ENCODE measurements around the gene MRPL44. TPM values are rescaled to one million over a fixed set of nuclear protein-coding genes. Genes with fewer than 3 reads are reported as not detected.

The MRPL44 gene
- total and polyA plus RNA-seq, 2 of the 13 experiments (the other 11 are each of a cell fraction or from before 2014, with no cell fraction given), result 38.4 to 78.0 TPM

DNA sequence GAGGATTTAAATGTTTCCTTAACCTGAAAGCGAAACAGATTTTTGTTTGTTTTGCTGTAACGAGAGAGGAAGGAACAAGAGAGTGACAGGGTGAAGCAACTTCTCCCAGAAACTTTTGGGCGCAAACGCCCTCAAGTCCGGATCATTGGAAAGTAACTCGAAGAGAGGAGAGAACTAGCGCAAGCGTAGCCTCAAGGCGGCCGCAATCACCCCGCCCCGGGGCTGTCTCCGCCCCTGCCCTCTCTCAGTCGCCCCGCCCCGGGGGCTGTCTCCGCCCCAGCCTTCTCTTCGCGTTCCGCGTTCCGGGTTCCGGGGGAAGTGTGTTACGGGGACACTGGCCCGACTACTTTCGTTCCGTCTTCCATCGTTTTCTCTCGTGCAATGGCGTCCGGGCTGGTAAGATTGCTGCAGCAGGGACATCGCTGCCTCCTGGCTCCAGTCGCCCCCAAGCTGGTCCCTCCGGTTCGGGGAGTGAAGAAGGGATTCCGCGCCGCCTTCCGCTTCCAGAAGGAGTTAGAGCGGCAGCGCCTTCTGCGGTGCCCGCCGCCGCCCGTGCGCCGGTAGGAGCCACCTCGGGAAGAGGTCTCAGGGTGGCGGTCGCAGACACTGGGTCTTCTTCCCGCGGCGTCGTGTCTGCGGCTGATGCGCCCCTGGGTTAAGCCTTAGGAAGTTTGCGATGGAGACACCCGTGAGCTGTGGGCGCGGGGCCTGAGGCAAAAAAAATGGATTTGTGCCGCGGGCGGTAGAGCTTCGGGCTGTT, at the start of gene MRPL44 (continued):
- TF ChIP-seq, protein P1, sequence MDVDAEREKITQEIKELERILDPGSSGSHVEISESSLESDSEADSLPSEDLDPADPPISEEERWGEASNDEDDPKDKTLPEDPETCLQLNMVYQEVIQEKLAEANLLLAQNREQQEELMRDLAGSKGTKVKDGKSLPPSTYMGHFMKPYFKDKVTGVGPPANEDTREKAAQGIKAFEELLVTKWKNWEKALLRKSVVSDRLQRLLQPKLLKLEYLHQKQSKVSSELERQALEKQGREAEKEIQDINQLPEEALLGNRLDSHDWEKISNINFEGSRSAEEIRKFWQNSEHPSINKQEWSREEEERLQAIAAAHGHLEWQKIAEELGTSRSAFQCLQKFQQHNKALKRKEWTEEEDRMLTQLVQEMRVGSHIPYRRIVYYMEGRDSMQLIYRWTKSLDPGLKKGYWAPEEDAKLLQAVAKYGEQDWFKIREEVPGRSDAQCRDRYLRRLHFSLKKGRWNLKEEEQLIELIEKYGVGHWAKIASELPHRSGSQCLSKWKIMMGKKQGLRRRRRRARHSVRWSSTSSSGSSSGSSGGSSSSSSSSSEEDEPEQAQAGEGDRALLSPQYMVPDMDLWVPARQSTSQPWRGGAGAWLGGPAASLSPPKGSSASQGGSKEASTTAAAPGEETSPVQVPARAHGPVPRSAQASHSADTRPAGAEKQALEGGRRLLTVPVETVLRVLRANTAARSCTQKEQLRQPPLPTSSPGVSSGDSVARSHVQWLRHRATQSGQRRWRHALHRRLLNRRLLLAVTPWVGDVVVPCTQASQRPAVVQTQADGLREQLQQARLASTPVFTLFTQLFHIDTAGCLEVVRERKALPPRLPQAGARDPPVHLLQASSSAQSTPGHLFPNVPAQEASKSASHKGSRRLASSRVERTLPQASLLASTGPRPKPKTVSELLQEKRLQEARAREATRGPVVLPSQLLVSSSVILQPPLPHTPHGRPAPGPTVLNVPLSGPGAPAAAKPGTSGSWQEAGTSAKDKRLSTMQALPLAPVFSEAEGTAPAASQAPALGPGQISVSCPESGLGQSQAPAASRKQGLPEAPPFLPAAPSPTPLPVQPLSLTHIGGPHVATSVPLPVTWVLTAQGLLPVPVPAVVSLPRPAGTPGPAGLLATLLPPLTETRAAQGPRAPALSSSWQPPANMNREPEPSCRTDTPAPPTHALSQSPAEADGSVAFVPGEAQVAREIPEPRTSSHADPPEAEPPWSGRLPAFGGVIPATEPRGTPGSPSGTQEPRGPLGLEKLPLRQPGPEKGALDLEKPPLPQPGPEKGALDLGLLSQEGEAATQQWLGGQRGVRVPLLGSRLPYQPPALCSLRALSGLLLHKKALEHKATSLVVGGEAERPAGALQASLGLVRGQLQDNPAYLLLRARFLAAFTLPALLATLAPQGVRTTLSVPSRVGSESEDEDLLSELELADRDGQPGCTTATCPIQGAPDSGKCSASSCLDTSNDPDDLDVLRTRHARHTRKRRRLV (CRISPR knock-in tag; IDR thresholded peaks at IDR 0.05), result peak; percentile 94
- TF ChIP-seq, protein P2, sequence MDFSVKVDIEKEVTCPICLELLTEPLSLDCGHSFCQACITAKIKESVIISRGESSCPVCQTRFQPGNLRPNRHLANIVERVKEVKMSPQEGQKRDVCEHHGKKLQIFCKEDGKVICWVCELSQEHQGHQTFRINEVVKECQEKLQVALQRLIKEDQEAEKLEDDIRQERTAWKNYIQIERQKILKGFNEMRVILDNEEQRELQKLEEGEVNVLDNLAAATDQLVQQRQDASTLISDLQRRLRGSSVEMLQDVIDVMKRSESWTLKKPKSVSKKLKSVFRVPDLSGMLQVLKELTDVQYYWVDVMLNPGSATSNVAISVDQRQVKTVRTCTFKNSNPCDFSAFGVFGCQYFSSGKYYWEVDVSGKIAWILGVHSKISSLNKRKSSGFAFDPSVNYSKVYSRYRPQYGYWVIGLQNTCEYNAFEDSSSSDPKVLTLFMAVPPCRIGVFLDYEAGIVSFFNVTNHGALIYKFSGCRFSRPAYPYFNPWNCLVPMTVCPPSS (IDR thresholded peaks at IDR 0.05), result no peak
- TF ChIP-seq KDM5B (CRISPR knock-in tag; IDR thresholded peaks at IDR 0.05; ENCODE audit: borderline replicate concordance), result peak; percentile 98
- peak; percentile 43; the same call in 1 of the 2 replicates for TF ChIP-seq SRY (CRISPR knock-in tag; IDR thresholded peaks at IDR 0.05)
- TF ChIP-seq, protein P3, sequence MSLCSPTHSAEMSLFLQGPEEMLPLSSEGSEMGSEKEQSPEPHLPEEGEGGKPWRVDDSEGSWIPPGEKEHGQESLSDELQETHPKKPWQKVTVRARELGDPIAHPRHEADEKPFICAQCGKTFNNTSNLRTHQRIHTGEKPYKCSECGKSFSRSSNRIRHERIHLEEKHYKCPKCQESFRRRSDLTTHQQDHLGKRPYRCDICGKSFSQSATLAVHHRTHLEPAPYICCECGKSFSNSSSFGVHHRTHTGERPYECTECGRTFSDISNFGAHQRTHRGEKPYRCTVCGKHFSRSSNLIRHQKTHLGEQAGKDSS (CRISPR knock-in tag; IDR thresholded peaks at IDR 0.05; ENCODE audit: borderline replicate concordance, low read depth), result peak; percentile 99
- peak; percentile 99 for TF ChIP-seq PHF5A (CRISPR knock-in tag; IDR thresholded peaks at IDR 0.05; ENCODE audit: low read depth, unreplicated experiment)
- peak; percentile 99 for TF ChIP-seq CCAR2 (optimal IDR thresholded peaks at IDR 0.05; ENCODE audit: low read depth, low read length)
- TF ChIP-seq ZNF225 (CRISPR knock-in tag; IDR thresholded peaks at IDR 0.05), result peak; percentile 98
- TF ChIP-seq TEAD3 (CRISPR knock-in tag; optimal IDR thresholded peaks at IDR 0.05; ENCODE audit: borderline replicate concordance), result peak; percentile 97
- no peak for TF ChIP-seq SOX6 (IDR thresholded peaks at IDR 0.05)
- peak; percentile 87 for TF ChIP-seq SOX6 (CRISPR knock-in tag; IDR thresholded peaks at IDR 0.05)
- TF ChIP-seq ZNF33A (CRISPR knock-in tag; IDR thresholded peaks at IDR 0.05; ENCODE audit: borderline replicate concordance), result peak; percentile 98; the same call in 1 of the 2 replicates
- TF ChIP-seq ZNF142 (CRISPR knock-in tag; IDR thresholded peaks at IDR 0.05), result peak; percentile 90; the same call in 1 of the 2 replicates
- TF ChIP-seq MZF1 (CRISPR knock-in tag; IDR thresholded peaks at IDR 0.05; ENCODE audit: borderline replicate concordance), result no peak; the same call in 1 of the 2 replicates

Data from HepG2 (cell line).